Measurements from ENCODE around the gene PGS1. TPM values are rescaled to one million over a fixed set of nuclear protein-coding genes. Genes with fewer than 3 reads are reported as not detected.

The PGS1 gene
- polyA plus RNA-seq, 3 donors: 26.0 to 87.1 (median 28.0) TPM

- Mint-ChIP-seq H3K9me3 (peaks cover 0 to 4% (median 2%) of the 10 kb centered on the region in 7 donors), H3K4me3 (peak overlapping the region in 1 of 2 donors; percentile 55), H3K27ac (peak overlapping the region in 2 of 7 donors; percentile 6 to 58), H3K27me3 (ENCODE audit: low read depth in 3 of 3) (peaks cover 1 to 5% (median 4%) of the 10 kb centered on the region in 3 donors), H3K4me1 (peaks cover 17% of the 10 kb centered on the region), H3K36me3 (peaks cover 0 to 2% of the 10 kb centered on the region in 2 donors)
- Histone ChIP-seq H3K4me1 (ENCODE audit: control insufficient read depth in 1 of 2, insufficient read depth in 2 of 2, low read length in 2 of 2) (peaks cover 6 to 8% of the 10 kb centered on the region in 2 donors), H3K36me3 (replicated peaks in 1 of 2; ENCODE audit: control insufficient read depth in 1 of 2, insufficient read depth in 2 of 2, low read length in 2 of 2) (no peaks in the 10 kb centered on the region), H3K79me2 (ENCODE audit: insufficient read depth, low read length) (no peaks in the 10 kb centered on the region), H3K27ac (ENCODE audit: low read depth in 1 of 2, low read length in 2 of 2) (no peak overlapping the region), H3K9ac (ENCODE audit: insufficient read depth, low read length, poor library complexity, severe bottlenecking) (no peak overlapping the region), H2AFZ (ENCODE audit: insufficient read depth, low read depth, low read length, poor library complexity, severe bottlenecking) (peak overlapping the region; percentile 22), H3K4me2 (replicated peaks; ENCODE audit: extremely low read depth, low read length, poor library complexity, severe bottlenecking) (no peak overlapping the region), H4K20me1 (ENCODE audit: insufficient read depth, low read length) (no peaks in the 10 kb centered on the region), H3K9me3 (replicated peaks in 1 of 2; ENCODE audit: control insufficient read depth in 1 of 2, insufficient read depth in 1 of 2, low read length in 2 of 2) (peaks cover 0 to 3% of the 10 kb centered on the region in 2 donors), H3K27me3 (ENCODE audit: control insufficient read depth in 2 of 2, insufficient read depth in 2 of 2, low read length in 2 of 2) (no peaks in the 10 kb centered on the region), H3K4me3 (replicated peaks in 1 of 3; ENCODE audit: low read depth in 2 of 3, low read length in 3 of 3) (no peak overlapping the region)
- DNase-seq: peak; percentile 22 to 75 (median 56)
- intact Hi-C loops (cut with micrococcal nuclease): no loop called here
- 44% methylated on average over 20 of the region's 20 CpGs for WGBS (ENCODE audit: insufficient coverage)
- no peak for TF ChIP-seq CTCF (IDR thresholded peaks at IDR 0.05)
Observed at GRCh38 chr17:78450696-78451345, 72.4 kb downstream of the PGS1 start.

GRCh38 chr17:78451753-78452152 lies 73.3 kb downstream of the PGS1 start:
- TF ChIP-seq CTCF (IDR thresholded peaks at IDR 0.05): no peak
- H3K4me3 ChIP-seq (replicated peaks in 1 of 3; ENCODE audit: low read depth in 2 of 3, low read length in 3 of 3): no peak overlapping the region
- Mint-ChIP-seq H3K36me3 (peaks cover 0 to 2% of the 10 kb centered on the region in 2 donors), H3K9me3 (peaks cover 0 to 4% (median 2%) of the 10 kb centered on the region in 7 donors), H3K4me3 (no peak overlapping the region), H3K27ac (peak overlapping the region in 2 of 7 donors; percentile 58), H3K27me3 (ENCODE audit: low read depth in 3 of 3) (peaks cover 1 to 5% (median 4%) of the 10 kb centered on the region in 3 donors), H3K4me1 (peaks cover 17% of the 10 kb centered on the region)
- peaks cover 0 to 3% of the 10 kb centered on the region in 2 donors for H3K9me3 ChIP-seq (replicated peaks in 1 of 2; ENCODE audit: control insufficient read depth in 1 of 2, insufficient read depth in 1 of 2, low read length in 2 of 2)
- H3K79me2 ChIP-seq (ENCODE audit: insufficient read depth, low read length): no peaks in the 10 kb centered on the region
- intact Hi-C loops (cut with micrococcal nuclease): no loop called here
- no peak overlapping the region for H3K9ac ChIP-seq (ENCODE audit: insufficient read depth, low read length, poor library complexity, severe bottlenecking)
- no peak overlapping the region for H3K27ac ChIP-seq (ENCODE audit: low read depth in 1 of 2, low read length in 2 of 2)
- no peaks in the 10 kb centered on the region for H3K27me3 ChIP-seq (ENCODE audit: control insufficient read depth in 2 of 2, insufficient read depth in 2 of 2, low read length in 2 of 2)
- no peak overlapping the region for H2AFZ ChIP-seq (ENCODE audit: insufficient read depth, low read depth, low read length, poor library complexity, severe bottlenecking)
- H3K4me1 ChIP-seq (ENCODE audit: control insufficient read depth in 1 of 2, insufficient read depth in 2 of 2, low read length in 2 of 2): peaks cover 6 to 8% of the 10 kb centered on the region in 2 donors
- no peaks in the 10 kb centered on the region for H3K36me3 ChIP-seq (replicated peaks in 1 of 2; ENCODE audit: control insufficient read depth in 1 of 2, insufficient read depth in 2 of 2, low read length in 2 of 2)
- H4K20me1 ChIP-seq (ENCODE audit: insufficient read depth, low read length): no peaks in the 10 kb centered on the region
- 99% methylated on average over 6 of the region's 7 CpGs for WGBS (ENCODE audit: insufficient coverage)
- H3K4me2 ChIP-seq (replicated peaks; ENCODE audit: extremely low read depth, low read length, poor library complexity, severe bottlenecking): no peak overlapping the region
- no peak for DNase-seq

Measured in CD14-positive monocyte (primary cell).